Measurements from ENCODE around the gene OR5H15. TPM values are rescaled to one million over a fixed set of nuclear protein-coding genes. Genes with fewer than 3 reads are reported as not detected.
"Not testable (repeated sequence)": the region's sequence is repeated elsewhere in the genome, so short reads cannot be mapped to it uniquely, and the experiment has no call there.

The OR5H15 gene
- total RNA-seq, 2 experiments from 2014 or later, result not detected

DNA sequence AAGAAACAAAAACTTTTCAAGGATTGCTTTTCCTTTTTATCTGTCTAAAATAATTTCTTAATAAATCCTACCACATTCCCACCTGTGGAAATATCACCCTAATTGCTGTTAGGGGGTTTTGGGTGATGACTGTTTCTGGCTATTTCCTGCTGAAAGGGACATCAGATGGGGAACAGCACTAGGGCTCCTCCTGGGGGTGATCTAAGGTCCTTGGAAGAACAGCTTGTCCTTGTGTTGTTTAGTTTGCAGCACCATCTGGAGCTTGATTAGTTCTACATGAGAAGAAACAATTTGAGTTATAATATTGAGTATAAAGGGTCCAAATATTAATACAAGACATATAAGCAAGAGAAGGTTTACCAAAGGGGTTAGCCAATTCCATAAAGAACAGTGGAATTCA is 18.7 kb downstream of the OR5H15 start:
- Mint-ChIP-seq H3K36me3 (ENCODE audit: low read depth) (no peaks in the 10 kb centered on the region), H3K9me3 (no peaks in the 10 kb centered on the region), H3K27me3 (ENCODE audit: low read depth) (no peaks in the 10 kb centered on the region), H3K4me1 (ENCODE audit: low read depth) (peaks cover 4% of the 10 kb centered on the region), H3K4me3 (no peak overlapping the region), H3K27ac (no peak overlapping the region)
- CTCF ChIA-PET, result interaction anchor here (0.7 kb wide), 1 partner anchor 24 kb away, joined by 3 read pairs; no protein-coding TSS in a partner anchor
- intact Hi-C loops (cut with micrococcal nuclease), result loop anchor here (10.0 kb wide), 1 partner anchor 390 kb away; no protein-coding TSS in a partner anchor
- no peak for DNase-seq

GRCh38 chr3:98188545-98188944 is 22.0 kb downstream of the OR5H15 start:
- Mint-ChIP-seq H3K27ac (no peak overlapping the region), H3K36me3 (ENCODE audit: low read depth) (no peaks in the 10 kb centered on the region), H3K4me1 (ENCODE audit: low read depth) (peaks cover 4% of the 10 kb centered on the region), H3K27me3 (ENCODE audit: low read depth) (peaks cover 6% of the 10 kb centered on the region), H3K4me3 (no peak overlapping the region), H3K9me3 (no peaks in the 10 kb centered on the region)
- DNase-seq, result no peak
- CTCF ChIA-PET, result no interaction called here
- intact Hi-C loops (cut with micrococcal nuclease), result loop anchor here (1.0 to 10.0 kb wide), 3 partner anchors 141 to 386 kb away; no protein-coding TSS in a partner anchor

DNA sequence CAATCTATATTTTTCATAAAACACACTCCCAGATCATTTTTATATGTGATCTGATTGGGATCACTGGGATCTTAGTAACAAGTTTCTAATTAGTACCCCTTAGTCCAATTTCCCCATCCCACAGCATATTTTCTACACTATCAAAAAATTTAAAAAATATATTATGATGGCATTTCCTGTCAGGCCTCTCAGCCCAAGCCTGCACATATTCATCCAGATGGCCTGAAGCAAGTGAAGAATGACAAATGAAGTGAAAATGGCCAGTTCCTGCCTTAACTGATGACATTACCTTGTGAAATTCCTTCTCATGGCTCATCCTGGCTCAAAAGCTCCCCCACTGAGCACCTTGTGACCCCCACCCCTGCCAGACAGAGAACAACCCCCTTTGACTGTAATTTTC is 24.4 kb downstream of the OR5H15 start:
- H3K27me3 Mint-ChIP-seq (ENCODE audit: low read depth); CTCF ChIA-PET; H3K4me3 Mint-ChIP-seq; H3K27ac Mint-ChIP-seq; DNase-seq; H3K9me3 Mint-ChIP-seq; intact Hi-C loops (cut with micrococcal nuclease); H3K36me3 Mint-ChIP-seq (ENCODE audit: low read depth); H3K4me1 Mint-ChIP-seq (ENCODE audit: low read depth): not testable (repeated sequence)

GRCh38 chr3:98196293-98196692 is 29.8 kb downstream of the OR5H15 start:
- H3K27ac Mint-ChIP-seq; H3K27me3 Mint-ChIP-seq (ENCODE audit: low read depth); H3K4me3 Mint-ChIP-seq; H3K4me1 Mint-ChIP-seq (ENCODE audit: low read depth); DNase-seq; H3K36me3 Mint-ChIP-seq (ENCODE audit: low read depth); intact Hi-C loops (cut with micrococcal nuclease); CTCF ChIA-PET; H3K9me3 Mint-ChIP-seq: not testable (repeated sequence)

DNA sequence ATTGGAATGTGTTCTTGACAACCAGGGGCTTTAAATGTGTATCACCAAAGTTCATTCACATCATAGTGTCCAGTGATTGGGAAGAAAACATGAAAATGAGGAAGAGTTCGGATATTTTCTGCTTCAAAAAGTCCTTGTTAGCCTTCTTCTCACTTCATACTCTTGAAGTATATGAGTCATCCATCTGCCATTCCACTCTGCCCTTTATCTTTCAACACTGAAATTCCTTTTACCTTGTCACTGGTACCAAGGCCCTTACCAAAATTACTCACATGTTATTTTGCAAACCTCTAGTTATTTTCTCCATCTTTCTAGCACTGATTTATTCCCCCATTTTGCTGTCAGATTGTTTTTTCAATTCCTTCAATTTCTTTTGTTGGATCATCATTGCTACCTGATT is 32.5 kb downstream of the OR5H15 start:
- H3K27me3 Mint-ChIP-seq (ENCODE audit: low read depth), result peaks cover 2% of the 10 kb centered on the region
- CTCF ChIA-PET, result interaction anchor here (0.6 kb wide), 1 partner anchor 104 kb away, joined by 3 read pairs; no protein-coding TSS in a partner anchor
- H3K4me3 Mint-ChIP-seq, result no peak overlapping the region
- H3K9me3 Mint-ChIP-seq, result no peaks in the 10 kb centered on the region
- intact Hi-C loops (cut with micrococcal nuclease), result no loop called here
- H3K4me1 Mint-ChIP-seq (ENCODE audit: low read depth), result no peaks in the 10 kb centered on the region
- H3K36me3 Mint-ChIP-seq (ENCODE audit: low read depth), result no peaks in the 10 kb centered on the region
- DNase-seq, result no peak
- H3K27ac Mint-ChIP-seq, result no peak overlapping the region

GRCh38 chr3:98209244-98209643 is 42.7 kb downstream of the OR5H15 start:
- no peak for DNase-seq
- Mint-ChIP-seq H3K9me3 (no peaks in the 10 kb centered on the region), H3K27ac (no peak overlapping the region), H3K36me3 (ENCODE audit: low read depth) (no peaks in the 10 kb centered on the region), H3K4me3 (no peak overlapping the region), H3K4me1 (ENCODE audit: low read depth) (no peaks in the 10 kb centered on the region), H3K27me3 (ENCODE audit: low read depth) (no peaks in the 10 kb centered on the region)
- CTCF ChIA-PET, result no interaction called here
- intact Hi-C loops (cut with micrococcal nuclease), result no loop called here

DNA sequence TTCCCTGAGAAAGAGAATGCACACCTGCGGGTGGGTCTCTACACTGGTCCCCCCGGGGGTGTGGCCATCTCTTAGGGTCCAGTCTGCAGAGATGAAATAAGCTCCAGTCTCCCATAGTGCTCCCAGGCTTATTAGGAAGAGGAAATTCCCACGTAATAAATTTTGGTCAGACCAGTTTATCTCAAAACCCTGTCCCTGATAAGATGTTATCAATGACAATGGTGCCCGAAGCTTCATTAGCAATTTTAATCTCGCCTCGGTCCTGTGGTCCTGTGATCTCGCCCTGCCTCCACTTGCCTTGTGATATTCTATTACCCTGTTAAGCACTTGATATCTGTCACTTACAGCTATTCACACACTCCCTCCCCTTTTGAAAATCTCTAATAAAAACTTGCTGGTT is 46.8 kb downstream of the OR5H15 start:
- intact Hi-C loops (cut with micrococcal nuclease), result no loop called here
- Mint-ChIP-seq H3K36me3 (ENCODE audit: low read depth) (no peaks in the 10 kb centered on the region), H3K27me3 (ENCODE audit: low read depth) (peaks cover 5% of the 10 kb centered on the region), H3K9me3 (no peaks in the 10 kb centered on the region), H3K4me1 (ENCODE audit: low read depth) (no peaks in the 10 kb centered on the region), H3K27ac (no peak overlapping the region), H3K4me3 (no peak overlapping the region)
- CTCF ChIA-PET, result no interaction called here
- DNase-seq, result no peak

GRCh38 chr3:98215051-98215450 is 48.6 kb downstream of the OR5H15 start:
- Mint-ChIP-seq H3K9me3 (no peaks in the 10 kb centered on the region), H3K27ac (no peak overlapping the region), H3K27me3 (ENCODE audit: low read depth) (peaks cover 5% of the 10 kb centered on the region), H3K4me1 (ENCODE audit: low read depth) (no peaks in the 10 kb centered on the region), H3K4me3 (no peak overlapping the region), H3K36me3 (ENCODE audit: low read depth) (no peaks in the 10 kb centered on the region)
- intact Hi-C loops (cut with micrococcal nuclease), result no loop called here
- CTCF ChIA-PET, result no interaction called here
- no peak for DNase-seq

Other genes starting within 250 kb of the OR5H15 start
- gene RIOX2, start 194.3 kb upstream of the OR5H15 start, total RNA-seq, result 10 to 100 TPM; 26.3 to 32.6 TPM
- not detected for gene GABRR3, start 131.4 kb upstream of the OR5H15 start, total RNA-seq
- not detected for gene OR5AC2, start 79.5 kb upstream of the OR5H15 start, total RNA-seq
- not detected for gene OR5H1, start 36.0 kb upstream of the OR5H15 start, total RNA-seq
- gene OR5H14, start 19.2 kb upstream of the OR5H15 start, total RNA-seq, result not detected
- gene OR5H6, start 97.5 kb downstream of the OR5H15 start, total RNA-seq, result not detected
- not detected for gene OR5H2, start 115.8 kb downstream of the OR5H15 start, total RNA-seq
- gene OR5K4, start 187.2 kb downstream of the OR5H15 start, total RNA-seq, result not detected
- not detected for gene OR5K3, start 224.0 kb downstream of the OR5H15 start, total RNA-seq

Measured in activated naive CD4-positive, alpha-beta T cell treated with anti-CD3 and anti-CD28 coated beads for 36 hours (primary cell).